Naive thymus-derived CD4-positive, alpha-beta T cell (primary cell): ENCODE measurements around the gene MCC. TPM values are rescaled to one million over a fixed set of nuclear protein-coding genes. Genes with fewer than 3 reads are reported as not detected.

Source experiments
- ATAC-seq: fragments of 150-1000 bp; cut with Tn5 transposase; 2 replicates; pipeline ENCODE4 v1.10.0; 2021; ENCODE audit warnings: mild to moderate bottlenecking, moderate library complexity
- CTCF ChIA-PET: fragments of 350-600 bp; sonication (Branson Sonifier 250); formaldehyde crosslinking; loops from one replicate; lab custom pipeline; 2021; ENCODE audit warnings: antibody characterized with exemption; lab: Charles Lee
- POLR2A ChIA-PET: fragments of 350-600 bp; sonication (Branson Sonifier 250); formaldehyde crosslinking; loops from one replicate; lab custom pipeline; 2021; ENCODE audit warnings: antibody characterized with exemption, inconsistent platforms; lab: Charles Lee
- DNase-seq, 9 donors: peaks; one replicate each; pipeline versions ENCODE4 v3.0.0 to v3.0.0-alpha.2; 2020 to 2022; ENCODE audit warnings: mixed read lengths in 1 of 9
- H3K27ac ChIP-seq: one replicate; pipeline ENCODE4 v1.7.0; 2013; ENCODE audit warnings: mild to moderate bottlenecking, low read depth, low read length, moderate library complexity
- H3K27me3 ChIP-seq, 2 donors: one replicate each; pipeline ENCODE4 v1.7.0; 2013; ENCODE audit warnings: low read length in 2 of 2, mild to moderate bottlenecking in 2 of 2, moderate library complexity in 2 of 2; ENCODE audit not compliant: control insufficient read depth in 2 of 2, insufficient read depth in 2 of 2
- H3K36me3 ChIP-seq, 3 experiments: 1 replicate in 2 of 3; 2 replicates in 1 of 3; pipeline ENCODE4 v1.7.0; 2013; ENCODE audit warnings: low read length in 3 of 3, mild to moderate bottlenecking in 3 of 3, moderate library complexity in 1 of 3; ENCODE audit not compliant: insufficient read depth in 3 of 3, control insufficient read depth in 2 of 3
- H3K4me1 ChIP-seq, 2 donors: one replicate each; pipeline ENCODE4 v1.7.0; 2013; ENCODE audit warnings: low read length in 2 of 2, mild to moderate bottlenecking in 2 of 2, moderate library complexity in 1 of 2; ENCODE audit not compliant: control insufficient read depth in 2 of 2, insufficient read depth in 2 of 2
- H3K4me3 ChIP-seq: 2 replicates; pipeline ENCODE4 v1.7.0; 2013; ENCODE audit warnings: mild to moderate bottlenecking, low read length
- H3K9me3 ChIP-seq, 3 experiments: 1 replicate in 2 of 3; 2 replicates in 1 of 3; pipeline ENCODE4 v1.7.0; 2013; ENCODE audit warnings: low read length in 3 of 3; ENCODE audit not compliant: control insufficient read depth in 2 of 3
- H3K27ac Mint-ChIP-seq, 9 donors: one replicate each; pipeline ENCODE4 v1.8.0; 2020 to 2022; ENCODE audit warnings: mixed read lengths in 9 of 9, mild to moderate bottlenecking in 8 of 9, moderate library complexity in 5 of 9, inconsistent platforms in 2 of 9
- H3K27me3 Mint-ChIP-seq, 5 donors: one replicate each; pipeline ENCODE4 v1.8.0; 2021 to 2022; ENCODE audit warnings: mixed read lengths in 5 of 5, mild to moderate bottlenecking in 1 of 5
- H3K36me3 Mint-ChIP-seq, 5 donors: one replicate each; pipeline ENCODE4 v1.8.0; 2020 to 2022; ENCODE audit warnings: mixed read lengths in 5 of 5, mild to moderate bottlenecking in 3 of 5, inconsistent platforms in 1 of 5
- H3K4me1 Mint-ChIP-seq, 7 donors: one replicate each; pipeline ENCODE4 v1.8.0; 2020 to 2022; ENCODE audit warnings: mixed read lengths in 7 of 7, mild to moderate bottlenecking in 3 of 7, inconsistent platforms in 1 of 7
- H3K4me3 Mint-ChIP-seq, 10 donors: one replicate each; pipeline ENCODE4 v1.8.0; 2020 to 2022; ENCODE audit warnings: mild to moderate bottlenecking in 10 of 10, mixed read lengths in 10 of 10, moderate library complexity in 6 of 10, inconsistent platforms in 2 of 10
- H3K9me3 Mint-ChIP-seq, 11 donors: one replicate each; pipeline ENCODE4 v1.8.0; 2020 to 2022; ENCODE audit warnings: mixed read lengths in 11 of 11, mild to moderate bottlenecking in 4 of 11, inconsistent platforms in 1 of 11, moderate library complexity in 1 of 11
- intact Hi-C, 2 donors: fragments of 100-400 bp; cut with micrococcal nuclease; formaldehyde crosslinking; loops; one replicate each; pipeline ENCODE4 v1.15.1; 2023
- polyA plus RNA-seq, 2 donors: library from polyadenylated mRNA; unstranded; fragments of 300-500 nt; fragmentation: Illumina TruSeq; gene quantifications; one replicate each; pipeline ENCODE4 v1.2.3, GENCODE V29; 2021
- total RNA-seq, 6 experiments: library from RNA in 5 of 6; stranded (reverse) in 5 of 6; gene quantifications; 1 replicate in 5 of 6; 2 replicates in 1 of 6; pipeline ENCODE4 v1.2.3 and lab custom pipeline; 2021 to 2026

MCC gene
- total and polyA plus RNA-seq, 7 experiments from 2014 or later: 0.56 to 3.0 (median 0.89) TPM

DNA sequence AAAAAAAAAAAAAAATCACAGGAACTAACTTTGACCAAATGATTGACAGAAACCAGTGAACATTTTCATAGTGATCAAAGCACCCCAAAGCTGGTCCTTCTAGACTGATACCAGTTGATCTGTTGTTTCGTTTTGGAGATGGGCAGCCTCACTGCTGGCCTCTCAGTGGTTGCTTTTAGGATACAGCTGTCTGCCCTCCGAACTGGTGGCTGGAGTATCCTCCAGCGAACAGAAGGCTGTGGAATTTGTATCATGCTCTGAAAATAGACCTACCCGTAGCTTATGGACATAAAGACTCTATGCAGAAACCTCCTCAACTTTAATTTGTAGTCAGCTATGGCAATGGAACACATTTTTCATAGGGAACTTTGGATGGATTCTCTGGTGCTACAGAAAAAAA is 462.7 kb downstream of the MCC start:
- CTCF ChIA-PET: interaction anchor here (0.7 kb wide), 1 partner anchor 468 kb away, joined by 3 read pairs; no protein-coding TSS in a partner anchor
- intact Hi-C loops: no loop called here

DNA sequence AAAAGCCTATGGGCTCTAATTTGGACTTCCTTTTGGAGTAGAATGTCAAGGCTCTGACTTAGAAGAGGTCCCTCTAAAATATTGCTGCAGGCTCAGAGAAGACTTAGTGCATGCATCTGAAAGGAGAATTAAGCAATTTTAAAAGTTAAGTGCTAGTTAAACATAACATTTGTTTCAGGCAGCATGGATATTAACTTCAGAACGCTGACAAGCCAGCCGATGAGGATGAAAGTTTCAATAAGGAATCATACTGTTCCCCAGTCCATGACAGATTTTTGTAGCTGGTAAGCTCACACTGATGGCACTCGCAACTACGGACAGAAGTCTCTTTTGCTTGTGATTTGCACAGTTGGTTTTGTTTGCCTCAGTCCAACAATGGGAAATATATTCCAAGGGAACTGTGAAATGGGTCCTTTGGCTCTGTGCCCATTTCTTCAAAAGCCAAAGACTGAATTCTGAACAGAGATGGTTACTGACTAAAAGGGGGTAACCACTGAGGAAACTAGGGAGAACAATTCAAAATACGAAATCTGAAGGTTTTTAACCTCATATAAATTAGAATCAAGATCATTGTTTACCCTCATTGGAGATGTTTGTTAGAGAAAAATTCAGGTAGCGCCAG is 464.1 kb downstream of the MCC start:
- H3K36me3 Mint-ChIP-seq: peaks cover 5 to 35% (median 26%) of the 10 kb centered on the region in 5 donors
- peaks cover 0 to 16% (median 0%) of the 10 kb centered on the region in 3 experiments for H3K36me3 ChIP-seq
- intact Hi-C loops: loop anchor here (5.0 kb wide), 2 partner anchors 48 to 162 kb away; partner anchors contain the start of gene SRP19 (in 1 of the 2)
- no peak overlapping the region for H3K4me3 ChIP-seq
- no peaks in the 10 kb centered on the region for H3K9me3 Mint-ChIP-seq
- H3K4me3 Mint-ChIP-seq: peak overlapping the region in 1 of 10 donors; percentile 18
- H3K9me3 ChIP-seq: no peaks in the 10 kb centered on the region
- peaks cover 17 to 64% (median 53%) of the 10 kb centered on the region in 7 donors for H3K4me1 Mint-ChIP-seq
- no peaks in the 10 kb centered on the region for H3K27me3 ChIP-seq
- peak overlapping the region in 8 of 9 donors; percentile 74 to 94 (median 86) for H3K27ac Mint-ChIP-seq
- ChIA-PET POLR2A (interaction anchor here (2.6 kb wide), 1 partner anchor 48 kb away, joined by 16 read pairs; the partner anchor contains the start of gene DCP2), CTCF (interaction anchor here (1.1 to 5.5 kb wide), 2 partner anchors 21 to 28 kb away, joined by 3 to 25 read pairs; no protein-coding TSS in a partner anchor)
- peaks cover 36 to 41% of the 10 kb centered on the region in 2 donors for H3K4me1 ChIP-seq
- H3K27me3 Mint-ChIP-seq: no peaks in the 10 kb centered on the region
- no peak for DNase-seq
- H3K27ac ChIP-seq: no peak overlapping the region
- ATAC-seq: no peak

More for the DNA sequence above, 462.7 kb downstream of the MCC start:
- no peaks in the 10 kb centered on the region for H3K27me3 ChIP-seq
- H3K4me3 Mint-ChIP-seq: no peak overlapping the region
- peaks cover 15 to 53% (median 39%) of the 10 kb centered on the region in 7 donors for H3K4me1 Mint-ChIP-seq
- no peak for DNase-seq
- H3K4me3 ChIP-seq: no peak overlapping the region
- H3K36me3 ChIP-seq: peaks cover 0 to 16% (median 0%) of the 10 kb centered on the region in 3 experiments
- no peak for ATAC-seq
- peaks cover 5 to 33% (median 31%) of the 10 kb centered on the region in 5 donors for H3K36me3 Mint-ChIP-seq
- POLR2A ChIA-PET: no interaction called here
- no peaks in the 10 kb centered on the region for H3K9me3 ChIP-seq
- H3K27ac Mint-ChIP-seq: peak overlapping the region in 8 of 9 donors; percentile 46 to 86 (median 76)
- peaks cover 30 to 31% of the 10 kb centered on the region in 2 donors for H3K4me1 ChIP-seq
- H3K27me3 Mint-ChIP-seq: no peaks in the 10 kb centered on the region
- H3K9me3 Mint-ChIP-seq: no peaks in the 10 kb centered on the region
- no peak overlapping the region for H3K27ac ChIP-seq

DNA sequence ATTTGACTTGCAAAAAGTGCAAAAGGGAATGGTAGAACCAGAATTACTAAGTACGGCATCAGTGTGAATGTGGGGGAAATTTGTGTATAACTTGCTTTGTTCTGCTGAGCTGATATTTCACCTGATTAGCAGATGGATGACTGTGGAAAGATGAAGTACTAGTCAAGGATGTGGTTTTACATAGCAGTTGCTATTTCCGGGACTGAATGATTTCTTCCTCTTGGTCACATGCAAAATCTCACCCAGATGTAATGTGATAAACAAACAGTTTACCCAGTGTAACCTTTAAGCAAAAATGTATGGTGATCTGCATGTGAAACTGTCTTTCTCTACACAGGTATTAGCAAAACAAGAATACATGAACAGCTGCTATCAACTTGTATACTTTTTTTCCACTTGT is 465.6 kb downstream of the MCC start:
- intact Hi-C loops: loop anchor here (1.0 to 5.0 kb wide), 7 partner anchors 26 to 272 kb away; partner anchors contain the start of genes DCP2 (in 1 of the 2), REEP5 (in 1 of the 2) and SRP19 (in 1 of the 2)
- Histone ChIP-seq H3K9me3 (no peaks in the 10 kb centered on the region), H3K27me3 (no peaks in the 10 kb centered on the region), H3K27ac (peak overlapping the region; percentile 12), H3K4me3 (peak overlapping the region; percentile 1), H3K4me1 (peaks cover 36 to 47% of the 10 kb centered on the region in 2 donors), H3K36me3 (peaks cover 0 to 13% (median 0%) of the 10 kb centered on the region in 3 experiments)
- POLR2A ChIA-PET: interaction anchor here (0.7 to 2.6 kb wide), 5 partner anchors 8 to 51 kb away, joined by 4 to 16 read pairs (median 4); partner anchors contain the start of gene DCP2
- H3K4me3 Mint-ChIP-seq: peak overlapping the region; percentile 5 to 78 (median 70)
- peak overlapping the region; percentile 74 to 94 (median 87) for H3K27ac Mint-ChIP-seq
- ATAC-seq (peak; percentile 95), DNase-seq (peak in 7 of 9 donors; percentile 56 to 86 (median 77))
- peaks cover 5 to 42% (median 26%) of the 10 kb centered on the region in 5 donors for H3K36me3 Mint-ChIP-seq
- CTCF ChIA-PET: interaction anchor here (0.6 to 5.5 kb wide), 2 partner anchors 27 to 581 kb away, joined by 3 to 25 read pairs; no protein-coding TSS in a partner anchor
- no peaks in the 10 kb centered on the region for H3K9me3 Mint-ChIP-seq
- H3K4me1 Mint-ChIP-seq: peaks cover 24 to 79% (median 68%) of the 10 kb centered on the region in 7 donors
- no peaks in the 10 kb centered on the region for H3K27me3 Mint-ChIP-seq

DNA sequence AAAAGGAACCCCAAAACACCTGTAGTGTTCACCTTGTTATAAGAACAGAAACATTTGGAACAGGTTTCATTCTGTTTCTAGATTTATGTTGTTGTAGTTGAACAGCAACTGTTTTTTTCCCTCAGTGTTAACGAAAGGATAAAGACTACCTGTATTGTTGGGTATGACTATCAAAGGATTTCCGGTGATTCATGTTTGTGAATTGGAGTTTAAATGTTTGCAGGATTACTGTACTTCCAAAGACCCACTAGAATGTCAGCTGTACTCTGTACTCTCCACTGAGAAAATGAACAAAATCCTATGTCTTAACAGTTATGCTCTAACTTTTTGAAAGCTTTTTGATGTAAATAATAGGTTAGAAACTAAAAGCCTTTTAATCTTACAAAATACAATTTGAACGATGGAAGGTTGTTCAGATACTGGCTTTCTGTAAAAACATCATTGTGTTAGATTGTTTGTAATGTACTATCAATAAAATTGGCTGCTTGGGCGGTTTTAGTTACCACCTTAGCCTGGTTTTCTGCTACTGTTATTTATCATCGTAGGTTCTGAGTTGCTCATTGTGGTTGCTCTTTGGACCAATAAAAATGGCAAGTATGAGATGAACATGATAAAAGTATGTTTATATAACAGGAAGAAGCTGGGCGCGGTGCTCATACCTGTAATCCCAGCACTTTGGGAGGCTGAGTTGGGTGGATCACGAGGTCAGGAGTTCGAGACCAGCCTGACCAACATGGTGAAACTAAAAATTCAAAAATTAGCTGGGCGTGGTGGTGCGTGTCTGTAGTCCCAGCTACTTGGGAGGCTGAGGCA is 467.6 kb downstream of the MCC start:
- Histone ChIP-seq H3K4me3 (no peak overlapping the region), H3K9me3 (no peaks in the 10 kb centered on the region), H3K36me3 (peaks cover 0 to 4% (median 0%) of the 10 kb centered on the region in 3 experiments), H3K4me1 (peaks cover 36 to 47% of the 10 kb centered on the region in 2 donors), H3K27ac (no peak overlapping the region), H3K27me3 (no peaks in the 10 kb centered on the region)
- ChIA-PET POLR2A (interaction anchor here (0.5 to 1.4 kb wide), 3 partner anchors 10 to 161 kb away, joined by 4 read pairs; no protein-coding TSS in a partner anchor), CTCF (interaction anchor here (1.0 to 5.5 kb wide), 2 partner anchors 25 to 98 kb away, joined by 3 to 25 read pairs; no protein-coding TSS in a partner anchor)
- no peaks in the 10 kb centered on the region for H3K27me3 Mint-ChIP-seq
- ATAC-seq: no peak
- peak overlapping the region; percentile 74 to 92 (median 81) for H3K27ac Mint-ChIP-seq
- peaks cover 27 to 89% (median 81%) of the 10 kb centered on the region in 7 donors for H3K4me1 Mint-ChIP-seq
- DNase-seq: peak in 5 of 9 donors; percentile 10 to 50 (median 37)
- H3K36me3 Mint-ChIP-seq: peaks cover 0 to 33% (median 14%) of the 10 kb centered on the region in 5 donors
- intact Hi-C loops: loop anchor here (2.0 to 5.0 kb wide), 3 partner anchors 24 to 158 kb away; partner anchors contain the start of gene SRP19 (in 1 of the 2)
- peak overlapping the region; percentile 25 to 75 (median 48) for H3K4me3 Mint-ChIP-seq
- H3K9me3 Mint-ChIP-seq: no peaks in the 10 kb centered on the region

DNA sequence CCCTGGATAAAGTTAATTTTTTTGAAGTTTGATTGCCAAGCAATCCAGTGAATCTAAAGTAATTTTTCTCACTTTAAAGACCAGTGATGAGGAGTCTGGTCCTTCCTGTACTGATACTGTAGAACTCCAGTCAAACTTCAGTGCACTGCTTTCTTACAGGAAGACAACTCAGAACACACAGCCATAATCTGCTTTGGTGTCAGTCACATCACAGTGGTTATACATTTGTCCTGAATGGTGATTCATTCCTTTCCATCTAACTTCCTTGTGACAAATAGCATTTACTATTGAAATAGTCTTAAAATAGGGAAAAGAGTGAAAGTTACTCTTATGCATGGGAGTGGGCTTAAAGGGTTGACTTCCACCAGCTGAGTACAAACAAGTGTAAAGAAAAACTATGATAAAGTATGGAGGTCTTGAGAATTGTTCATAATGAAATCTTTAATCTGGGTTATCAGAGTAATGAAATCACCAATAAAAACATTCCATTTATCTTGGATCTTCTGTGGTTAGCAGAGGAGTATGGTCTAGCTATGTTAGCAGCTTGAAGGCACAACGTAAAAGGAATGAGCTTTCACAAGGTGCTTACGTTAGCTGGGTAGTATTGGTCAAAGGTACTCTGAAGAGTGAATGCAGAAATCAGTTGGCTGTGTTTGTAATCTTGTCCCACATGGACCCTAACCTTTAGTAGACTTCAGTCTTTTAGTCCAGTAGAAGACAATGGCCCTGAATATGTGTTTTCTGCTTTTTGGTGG is 470.2 kb downstream of the MCC start:
- no peaks in the 10 kb centered on the region for H3K9me3 ChIP-seq
- no peak overlapping the region for H3K27ac ChIP-seq
- intact Hi-C loops: no loop called here
- ATAC-seq (no peak), DNase-seq (no peak)
- peak overlapping the region in 6 of 9 donors; percentile 6 to 86 (median 60) for H3K27ac Mint-ChIP-seq
- peaks cover 28 to 38% of the 10 kb centered on the region in 2 donors for H3K4me1 ChIP-seq
- H3K27me3 Mint-ChIP-seq: no peaks in the 10 kb centered on the region
- no peaks in the 10 kb centered on the region for H3K9me3 Mint-ChIP-seq
- ChIA-PET POLR2A (interaction anchor here (0.6 kb wide), 1 partner anchor 56 kb away, joined by 3 read pairs; no protein-coding TSS in a partner anchor), CTCF (interaction anchor here (1.3 kb wide), 1 partner anchor 22 kb away, joined by 5 read pairs; no protein-coding TSS in a partner anchor)
- peaks cover 0 to 13% (median 13%) of the 10 kb centered on the region in 3 experiments for H3K36me3 ChIP-seq
- no peaks in the 10 kb centered on the region for H3K27me3 ChIP-seq
- peak overlapping the region in 1 of 10 donors; percentile 73 for H3K4me3 Mint-ChIP-seq
- no peak overlapping the region for H3K4me3 ChIP-seq
- H3K36me3 Mint-ChIP-seq: peaks cover 11 to 45% (median 28%) of the 10 kb centered on the region in 5 donors
- H3K4me1 Mint-ChIP-seq: peaks cover 27 to 91% (median 70%) of the 10 kb centered on the region in 7 donors
